Calu3 (cell line): ENCODE data around the gene CPT2. TPM values are rescaled to one million over a fixed set of nuclear protein-coding genes. Genes with fewer than 3 reads are reported as not detected.
"Not testable (repeated sequence)": the region's sequence is repeated elsewhere in the genome, so short reads cannot be mapped to it uniquely, and the experiment has no call there.

Source experiments
- BruUV-seq: library from RNA; stranded (reverse); fragments of 400-500 nt; replicated peaks from 2 replicates; lab custom pipeline; 2021; lab: Mats Ljungman, UMichigan
- CTCF ChIA-PET: fragments of 300-600 bp; sonication (Branson Sonifier 250); formaldehyde crosslinking; loops from one replicate; lab custom pipeline; 2022; ENCODE audit warnings: antibody characterized with exemption; lab: Charles Lee
- DNase-seq: peaks from one replicate; pipeline ENCODE4 v3.0.0; 2022
- H3K27ac Mint-ChIP-seq: one replicate; pipeline ENCODE4 v1.8.0; 2022; ENCODE audit warnings: mixed read lengths; ENCODE audit not compliant: unreplicated experiment
- H3K27me3 Mint-ChIP-seq: one replicate; pipeline ENCODE4 v1.8.0; 2022; ENCODE audit warnings: mixed read lengths; ENCODE audit not compliant: unreplicated experiment
- H3K36me3 Mint-ChIP-seq: one replicate; pipeline ENCODE4 v1.8.0; 2022; ENCODE audit warnings: mild to moderate bottlenecking, moderate library complexity, mixed read lengths; ENCODE audit not compliant: insufficient read depth, unreplicated experiment
- H3K4me1 Mint-ChIP-seq: one replicate; pipeline ENCODE4 v1.8.0; 2022; ENCODE audit warnings: mild to moderate bottlenecking, low read depth, mixed read lengths; ENCODE audit not compliant: unreplicated experiment
- H3K4me3 Mint-ChIP-seq: one replicate; pipeline ENCODE4 v1.8.0; 2022; ENCODE audit warnings: mild to moderate bottlenecking, low read depth, moderate library complexity, mixed read lengths; ENCODE audit not compliant: unreplicated experiment
- H3K9me3 Mint-ChIP-seq: one replicate; pipeline ENCODE4 v1.8.0; 2022; ENCODE audit warnings: low read depth, mixed read lengths; ENCODE audit not compliant: unreplicated experiment
- intact Hi-C: fragments of 100-400 bp; cut with micrococcal nuclease; formaldehyde crosslinking; loops from one replicate; pipeline ENCODE4 v1.10.0; 2022; ENCODE audit not compliant: unreplicated experiment
- total RNA-seq: library from RNA; stranded (reverse); gene quantifications from 2 replicates; pipeline ENCODE4 v1.2.3, GENCODE V29; 2022
- TF ChIP-seq, protein P1 (sequence below): fragments of 200-600 bp; IDR thresholded peaks from one replicate; pipeline ENCODE4 v1.8.0; 2022; ENCODE audit warnings: antibody characterized with exemption; ENCODE audit not compliant: unreplicated experiment

The CPT2 gene
- total RNA-seq, 1 experiment from 2014 or later = 18.5 TPM

DNA sequence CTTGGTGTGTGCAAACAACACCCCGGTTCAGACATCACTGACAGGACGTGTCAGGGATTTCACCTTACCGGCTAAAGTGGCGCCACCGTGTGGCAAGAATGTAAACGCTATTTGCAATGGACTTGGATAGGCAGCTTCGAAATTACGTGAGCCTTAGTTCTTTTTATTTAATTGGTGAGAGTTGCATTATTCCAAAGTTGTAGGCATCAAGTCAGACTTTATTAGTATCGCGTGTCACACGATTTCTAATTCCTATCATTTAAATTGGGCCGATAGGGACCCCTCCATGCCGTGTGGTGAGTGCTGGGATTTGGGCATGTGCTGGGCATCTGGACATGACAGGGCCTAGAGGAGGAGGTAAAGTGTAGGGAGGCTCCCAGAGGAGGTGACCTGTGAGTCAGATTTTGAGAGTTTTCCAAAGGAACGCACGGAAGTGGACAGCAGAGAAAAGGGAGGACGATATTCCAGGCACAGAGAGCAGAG lies 14.5 kb upstream of the CPT2 start:
- intact Hi-C loops = loop anchor here (2.0 to 10.0 kb wide), 4 partner anchors 167 to 481 kb away; partner anchors contain the start of gene ECHDC2
- Mint-ChIP-seq H3K27me3 (peaks cover 11% of the 10 kb centered on the region), H3K4me3 (no peak overlapping the region), H3K4me1 (peaks cover 3% of the 10 kb centered on the region), H3K36me3 (no peaks in the 10 kb centered on the region), H3K9me3 (no peaks in the 10 kb centered on the region), H3K27ac (no peak overlapping the region)
- TF ChIP-seq, protein P1, sequence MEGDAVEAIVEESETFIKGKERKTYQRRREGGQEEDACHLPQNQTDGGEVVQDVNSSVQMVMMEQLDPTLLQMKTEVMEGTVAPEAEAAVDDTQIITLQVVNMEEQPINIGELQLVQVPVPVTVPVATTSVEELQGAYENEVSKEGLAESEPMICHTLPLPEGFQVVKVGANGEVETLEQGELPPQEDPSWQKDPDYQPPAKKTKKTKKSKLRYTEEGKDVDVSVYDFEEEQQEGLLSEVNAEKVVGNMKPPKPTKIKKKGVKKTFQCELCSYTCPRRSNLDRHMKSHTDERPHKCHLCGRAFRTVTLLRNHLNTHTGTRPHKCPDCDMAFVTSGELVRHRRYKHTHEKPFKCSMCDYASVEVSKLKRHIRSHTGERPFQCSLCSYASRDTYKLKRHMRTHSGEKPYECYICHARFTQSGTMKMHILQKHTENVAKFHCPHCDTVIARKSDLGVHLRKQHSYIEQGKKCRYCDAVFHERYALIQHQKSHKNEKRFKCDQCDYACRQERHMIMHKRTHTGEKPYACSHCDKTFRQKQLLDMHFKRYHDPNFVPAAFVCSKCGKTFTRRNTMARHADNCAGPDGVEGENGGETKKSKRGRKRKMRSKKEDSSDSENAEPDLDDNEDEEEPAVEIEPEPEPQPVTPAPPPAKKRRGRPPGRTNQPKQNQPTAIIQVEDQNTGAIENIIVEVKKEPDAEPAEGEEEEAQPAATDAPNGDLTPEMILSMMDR = peak; percentile 80
- CTCF ChIA-PET = interaction anchor here (0.7 to 1.0 kb wide), 3 partner anchors 27 to 37 kb away, joined by 3 read pairs; no protein-coding TSS in a partner anchor
- DNase-seq = peak; percentile 84
- no TSS peak for BruUV-seq

DNA sequence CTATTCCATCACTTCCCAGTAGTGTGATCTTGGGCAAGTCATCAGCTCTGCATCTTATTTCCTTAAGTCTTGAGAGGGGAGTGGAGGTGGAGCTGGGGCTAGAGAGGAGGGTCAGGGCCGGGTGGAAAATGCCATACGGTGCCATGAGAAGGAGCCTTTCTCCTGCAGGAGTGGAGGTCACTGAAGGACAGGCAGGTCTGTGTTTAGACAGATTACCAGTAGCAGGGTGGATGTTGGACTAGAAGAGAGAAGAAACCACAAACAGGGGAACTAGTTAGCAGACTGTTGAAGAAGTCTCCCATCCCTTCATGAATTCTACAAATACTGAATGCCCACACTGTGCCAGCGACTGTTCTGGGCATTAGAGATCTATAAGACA lies 13.9 kb upstream of the CPT2 start:
- Mint-ChIP-seq H3K27me3 (peaks cover 16% of the 10 kb centered on the region), H3K4me1 (no peaks in the 10 kb centered on the region), H3K9me3 (no peaks in the 10 kb centered on the region), H3K27ac (no peak overlapping the region), H3K4me3 (no peak overlapping the region), H3K36me3 (no peaks in the 10 kb centered on the region)
- BruUV-seq = no TSS peak
- CTCF ChIA-PET = interaction anchor here (0.7 to 1.0 kb wide), 2 partner anchors 37 to 38 kb away, joined by 3 read pairs; no protein-coding TSS in a partner anchor
- DNase-seq = no peak
- intact Hi-C loops = loop anchor here (2.0 to 10.0 kb wide), 4 partner anchors 168 to 482 kb away; partner anchors contain the start of gene ECHDC2
- TF ChIP-seq, protein P1 = no peak

DNA sequence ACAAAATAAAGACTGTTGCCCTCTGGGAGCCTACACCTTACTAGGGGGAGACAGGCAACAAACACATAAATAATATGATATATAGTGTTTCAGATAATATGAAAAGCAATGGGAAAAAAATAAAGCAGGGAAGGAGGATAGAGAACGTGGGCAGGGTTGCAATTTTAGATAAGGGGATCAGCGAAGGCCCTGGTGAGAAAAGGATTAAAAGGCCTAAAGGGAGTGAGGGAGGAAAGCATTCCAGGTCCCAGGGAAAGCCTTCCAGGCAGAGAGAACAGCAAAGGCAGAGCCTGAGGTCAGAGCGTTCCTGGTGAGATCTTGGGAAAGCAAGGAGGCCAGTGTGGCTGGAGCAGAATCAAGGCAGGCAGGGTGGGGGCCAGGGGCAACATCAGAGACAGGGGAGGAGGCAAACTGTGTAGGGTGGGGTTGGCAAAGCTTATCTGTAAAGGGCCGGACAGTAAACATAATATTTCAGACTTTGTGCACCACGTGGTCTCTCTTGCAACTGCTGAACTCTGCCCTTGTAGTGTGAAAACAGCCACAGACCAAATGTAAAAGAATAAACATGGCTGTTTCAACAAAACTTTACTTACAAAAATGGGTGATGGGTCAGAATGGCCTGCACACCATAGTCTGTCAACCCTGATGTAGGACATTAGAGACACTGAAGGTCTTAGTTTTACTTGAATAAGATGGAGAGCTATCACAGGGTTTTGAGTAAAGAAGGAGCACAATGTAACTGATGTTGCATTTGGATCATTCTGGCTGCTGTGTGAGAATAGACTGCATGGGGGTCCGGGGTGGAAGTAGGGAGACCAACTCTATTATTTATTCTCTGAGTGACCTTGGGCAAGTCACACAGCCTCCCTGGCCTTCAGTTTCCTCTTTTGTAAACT lies 13.3 kb upstream of the CPT2 start:
- CTCF ChIA-PET = interaction anchor here (1.3 kb wide), 1 partner anchor 37 kb away, joined by 3 read pairs; no protein-coding TSS in a partner anchor
- BruUV-seq = no TSS peak
- no peaks in the 10 kb centered on the region for H3K36me3 Mint-ChIP-seq
- intact Hi-C loops = loop anchor here (2.0 to 10.0 kb wide), 4 partner anchors 169 to 483 kb away; partner anchors contain the start of gene ECHDC2
- no peaks in the 10 kb centered on the region for H3K9me3 Mint-ChIP-seq
- DNase-seq = no peak
- H3K4me3 Mint-ChIP-seq = no peak overlapping the region
- no peaks in the 10 kb centered on the region for H3K4me1 Mint-ChIP-seq
- H3K27me3 Mint-ChIP-seq = peaks cover 20% of the 10 kb centered on the region
- H3K27ac Mint-ChIP-seq = no peak overlapping the region
- TF ChIP-seq, protein P1 = no peak

DNA sequence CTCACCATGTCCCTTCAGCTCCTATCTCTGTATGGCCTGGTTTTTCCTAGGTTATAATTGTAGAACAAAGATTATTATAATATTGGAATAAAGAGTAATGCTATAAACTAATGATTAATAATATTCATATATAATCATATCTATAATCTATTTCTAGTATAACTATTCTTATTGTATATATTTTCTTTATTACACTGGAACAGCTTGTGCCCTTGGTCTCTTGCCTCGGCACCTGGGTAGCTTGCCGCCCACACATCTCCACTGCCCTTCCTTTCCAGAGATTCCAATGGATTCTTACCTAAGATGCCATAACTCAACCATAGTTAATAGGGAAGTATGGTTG lies 10.7 kb upstream of the CPT2 start:
- H3K4me1 Mint-ChIP-seq, BruUV-seq, H3K4me3 Mint-ChIP-seq, H3K36me3 Mint-ChIP-seq, H3K27ac Mint-ChIP-seq, DNase-seq, H3K9me3 Mint-ChIP-seq: not testable (repeated sequence)
- intact Hi-C loops = loop anchor here (1.0 to 10.0 kb wide), 2 partner anchors 34 to 171 kb away; partner anchors contain the start of gene CZIB
- CTCF ChIA-PET = interaction anchor here (1.0 to 1.1 kb wide), 2 partner anchors 10 to 281 kb away, joined by 3 to 5 read pairs; no protein-coding TSS in a partner anchor
- peaks cover 33% of the 10 kb centered on the region for H3K27me3 Mint-ChIP-seq
